Heart right ventricle (tissue), 16 donors: ENCODE results near the gene MAP2K1. TPM values are rescaled to one million over a fixed set of nuclear protein-coding genes. Genes with fewer than 3 reads are reported as not detected.

ENCODE experiments used
- ATAC-seq, 8 donors: fragments of 200-7000 bp; cut with Tn5 transposase; one replicate each; pipeline ENCODE4 v1.9.1; 2020; ENCODE audit warnings: mild to moderate bottlenecking in 8 of 8, moderate library complexity in 8 of 8, moderate number of reproducible peaks in 1 of 8
- DNase-seq, 2 donors: peaks; one replicate each; pipeline ENCODE4 v3.0.0-alpha.2; 2020
- H3K27ac ChIP-seq, 10 donors: fragments of 200-600 bp; sonication (generic) in 2 of 10; one replicate each; pipeline versions ENCODE4 v1.5.0 to v1.8.0; 2020 to 2022; ENCODE audit warnings: mild to moderate bottlenecking in 3 of 10
- H3K27me3 ChIP-seq, 7 donors: fragments of 200-600 bp; one replicate each; pipeline ENCODE4 v1.8.0; 2021 to 2022; ENCODE audit warnings: mild to moderate bottlenecking in 2 of 7
- H3K36me3 ChIP-seq, 9 donors: fragments of 200-600 bp; sonication (generic) in 1 of 9; one replicate each; pipeline versions ENCODE4 v1.5.0 to v1.8.0; 2020 to 2022; ENCODE audit warnings: mild to moderate bottlenecking in 2 of 9
- H3K4me1 ChIP-seq, 9 donors: fragments of 200-600 bp; sonication (generic) in 1 of 9; one replicate each; pipeline versions ENCODE4 v1.5.0 to v1.8.0; 2020 to 2022; ENCODE audit warnings: mild to moderate bottlenecking in 4 of 9
- H3K4me3 ChIP-seq, 10 donors: fragments of 200-600 bp; sonication (generic) in 2 of 10; one replicate each; pipeline versions ENCODE4 v1.5.0 to v1.8.0; 2020 to 2022; ENCODE audit warnings: mild to moderate bottlenecking in 7 of 10, moderate library complexity in 2 of 10
- H3K9me3 ChIP-seq, 11 donors: fragments of 200-600 bp in 10 of 11; sonication (generic) in 2 of 11; one replicate each; pipeline versions ENCODE4 v1.5.0 to v1.8.0; 2013 to 2022; ENCODE audit warnings: mild to moderate bottlenecking in 2 of 11, control low read depth in 1 of 11, moderate library complexity in 1 of 11
- WGBS, 2 donors: extraction: QIAGEN DNeasy Blood & Tissue Kit; methylation state at CpG; one replicate each; pipeline ENCODE4 v1.1.7; 2013; ENCODE audit warnings: inconsistent platforms in 1 of 2; 5-methylcytosine and 5-hydroxymethylcytosine counted together
- intact Hi-C, 10 donors: fragments of 100-400 bp; cut with DNase I; formaldehyde crosslinking; loops; one replicate each; pipeline versions ENCODE4 v1.11.1 to v1.14.2; 2022
- polyA plus RNA-seq, 2 donors: library from polyadenylated mRNA; stranded (reverse); fragments of 200-250 nt; gene quantifications; one replicate each; pipeline ENCODE4 v1.2.3, GENCODE V29; 2013
- total RNA-seq, 10 donors: library from RNA; stranded (reverse); fragmentation: NEBNext Ultra II Directional in 3 of 10; extraction: Animal tissue kit (Norgen Biotek cat#: 25700) in 3 of 10; gene quantifications; one replicate each; pipeline versions ENCODE4 v1.2.1 to v1.2.4, GENCODE V29; 2021 to 2023
- TF ChIP-seq, protein P1 (sequence below), 9 donors: fragments of 200-600 bp; sonication (generic) in 2 of 9; IDR thresholded peaks; one replicate each; pipeline versions ENCODE4 v1.5.0 to v1.8.0; 2021 to 2022; ENCODE audit warnings: antibody characterized with exemption in 9 of 9, mild to moderate bottlenecking in 5 of 9, moderate library complexity in 1 of 9
- donor health status: Arrhythmogenic right ventricular cardiomyopathy.
- donor health status: ischemic (EF 13 %, LVEDD 7.1; RV severe dilation, severe dysfunction).
- donor health status: healthy with polysubstance abuse.
- donor health status: DM: no; HTN: yes; CAD: no.
- donor health status: DM: no; HTN: no; CAD: no.
- donor health status: ischemic (EF 25% LVEDD 6.9; RV normal size, moderate dysfunction).
- donor health status: ischemic (EF 25% LVEDD 5.7; RV mildly dilated, moderate dysfunction).
- donor health status: healthy.
- donor health status: DM: yes; HTN: yes; CAD: no.
- donor health status: Ischemic cardiomyopathy.
- donor health status: ischemic (EF 35%, LVEDD 5.7; RV mildly dilated, moderate dysfunction).
- donor health status: nonischemic (EF 11% LVEDD 7.7; RV severe dilation, severe dysfunction).
- donor health status: DM: yes; HTN: yes; CAD: no.
- donor health status: PGD.
- donor health status: ischemic (EF 29% LVEDD 5.4; RV normal size, mild dysfunction).
- donor health status: nonischemic (EF 23%, LVEDD 6.1; RV moderate dilation, normal function).

Gene MAP2K1
- total and polyA plus RNA-seq, 12 donors = 7.5 to 106 (median 44.7) TPM

DNA sequence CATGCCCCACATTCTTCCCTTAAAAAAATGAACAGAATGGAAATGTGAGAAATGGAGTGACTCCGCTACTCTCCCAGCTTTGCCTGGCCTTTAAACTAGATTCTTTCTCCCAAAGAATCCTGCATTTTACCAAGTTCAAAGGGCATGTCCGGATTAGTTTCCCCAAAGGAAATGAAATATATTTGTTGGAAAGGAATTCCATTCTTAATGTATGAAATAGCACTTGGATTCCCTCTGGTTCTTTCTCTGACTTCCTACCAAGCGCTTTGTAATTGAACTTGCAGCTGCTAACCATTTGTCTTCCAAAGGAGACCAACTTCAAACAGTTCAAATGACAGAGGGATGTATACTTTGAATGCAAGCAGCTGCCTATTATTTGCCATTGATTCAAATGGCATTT, 18.9 kb downstream of the MAP2K1 start:
- ATAC-seq (peak in 3 of 8 donors; percentile 11 to 44 (median 26)), DNase-seq (no peak)
- WGBS, 2 donors = 41 to 48% methylated on average over 3 of the region's 3 CpGs
- Histone ChIP-seq H3K4me1 (peaks cover 9 to 90% (median 50%) of the 10 kb centered on the region in 9 donors), H3K4me3 (peak overlapping the region in 1 of 10 donors; percentile 25), H3K27ac (peak overlapping the region in 8 of 10 donors; percentile 2 to 73 (median 65)), H3K9me3 (no peaks in the 10 kb centered on the region), H3K36me3 (no peaks in the 10 kb centered on the region), H3K27me3 (no peaks in the 10 kb centered on the region)
- intact Hi-C loops = loop anchor here in 1 of 10 donors (10.0 kb wide), 1 partner anchor 79 kb away; no protein-coding TSS in a partner anchor
- TF ChIP-seq, protein P1, sequence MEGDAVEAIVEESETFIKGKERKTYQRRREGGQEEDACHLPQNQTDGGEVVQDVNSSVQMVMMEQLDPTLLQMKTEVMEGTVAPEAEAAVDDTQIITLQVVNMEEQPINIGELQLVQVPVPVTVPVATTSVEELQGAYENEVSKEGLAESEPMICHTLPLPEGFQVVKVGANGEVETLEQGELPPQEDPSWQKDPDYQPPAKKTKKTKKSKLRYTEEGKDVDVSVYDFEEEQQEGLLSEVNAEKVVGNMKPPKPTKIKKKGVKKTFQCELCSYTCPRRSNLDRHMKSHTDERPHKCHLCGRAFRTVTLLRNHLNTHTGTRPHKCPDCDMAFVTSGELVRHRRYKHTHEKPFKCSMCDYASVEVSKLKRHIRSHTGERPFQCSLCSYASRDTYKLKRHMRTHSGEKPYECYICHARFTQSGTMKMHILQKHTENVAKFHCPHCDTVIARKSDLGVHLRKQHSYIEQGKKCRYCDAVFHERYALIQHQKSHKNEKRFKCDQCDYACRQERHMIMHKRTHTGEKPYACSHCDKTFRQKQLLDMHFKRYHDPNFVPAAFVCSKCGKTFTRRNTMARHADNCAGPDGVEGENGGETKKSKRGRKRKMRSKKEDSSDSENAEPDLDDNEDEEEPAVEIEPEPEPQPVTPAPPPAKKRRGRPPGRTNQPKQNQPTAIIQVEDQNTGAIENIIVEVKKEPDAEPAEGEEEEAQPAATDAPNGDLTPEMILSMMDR (IDR thresholded peaks at IDR 0.05) = no peak

DNA sequence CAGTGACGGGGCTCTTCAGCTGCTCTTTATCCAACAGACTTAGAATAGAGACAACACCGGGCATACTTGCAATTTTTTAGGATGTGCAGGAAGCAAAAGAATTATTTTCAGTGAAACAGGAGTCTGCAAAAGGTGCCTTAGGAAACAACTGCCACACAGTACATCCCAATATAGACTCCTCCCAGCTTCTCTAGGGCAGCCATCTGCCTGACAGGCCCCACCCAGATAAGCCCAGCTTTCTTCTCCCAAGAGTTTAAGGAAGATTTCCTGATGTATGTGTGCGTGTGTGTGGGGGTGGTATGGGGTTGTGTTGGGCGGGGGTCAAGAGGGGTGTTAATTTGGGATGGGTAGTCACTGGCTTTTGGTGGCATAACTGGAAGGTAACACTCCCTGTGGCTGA, 21.5 kb downstream of the MAP2K1 start:
- intact Hi-C loops = loop anchor here in 1 of 10 donors (10.0 kb wide), 1 partner anchor 77 kb away; no protein-coding TSS in a partner anchor
- Histone ChIP-seq H3K27me3 (no peaks in the 10 kb centered on the region), H3K4me3 (no peak overlapping the region), H3K36me3 (no peaks in the 10 kb centered on the region), H3K27ac (no peak overlapping the region), H3K9me3 (no peaks in the 10 kb centered on the region), H3K4me1 (peaks cover 9 to 94% (median 62%) of the 10 kb centered on the region in 9 donors)
- DNase-seq (no peak), ATAC-seq (peak in 1 of 8 donors; percentile 5)
- TF ChIP-seq, protein P1 (IDR thresholded peaks at IDR 0.05) = no peak
- 83 to 97% methylated on average over 4 of the region's 4 CpGs for WGBS, 2 donors

DNA sequence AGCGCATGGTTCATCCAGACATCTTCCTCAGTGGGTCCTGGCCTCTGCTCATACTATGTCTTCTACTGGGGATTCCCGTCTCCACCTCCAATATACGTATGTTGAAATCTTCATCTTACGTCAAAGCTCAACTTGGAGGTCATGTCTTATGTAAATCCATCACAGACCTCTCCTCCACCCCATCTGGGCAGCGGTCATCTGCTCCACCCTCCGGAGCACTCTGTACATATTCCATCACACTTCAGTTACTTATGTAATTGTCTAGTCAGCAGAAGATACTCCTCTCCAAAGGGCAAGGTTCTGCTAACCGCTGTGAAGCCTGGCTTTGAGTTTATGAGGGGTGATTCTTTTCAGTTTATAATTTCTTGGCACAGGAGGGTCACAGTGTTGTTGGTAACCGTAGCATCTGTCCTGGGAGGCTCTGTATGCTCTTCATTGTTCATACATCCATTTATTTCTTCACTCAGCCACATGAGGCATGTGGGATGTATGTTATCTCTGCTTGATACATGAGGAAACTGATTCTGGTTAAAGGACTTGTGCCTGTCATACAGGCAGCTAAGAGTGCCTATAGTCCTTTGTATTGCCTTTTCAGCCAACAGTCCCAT, 22.1 kb downstream of the MAP2K1 start:
- Histone ChIP-seq H3K36me3 (no peaks in the 10 kb centered on the region), H3K4me1 (peaks cover 9 to 94% (median 60%) of the 10 kb centered on the region in 9 donors), H3K9me3 (no peaks in the 10 kb centered on the region), H3K27ac (no peak overlapping the region), H3K4me3 (no peak overlapping the region), H3K27me3 (no peaks in the 10 kb centered on the region)
- intact Hi-C loops = loop anchor here in 1 of 10 donors (10.0 kb wide), 1 partner anchor 76 kb away; no protein-coding TSS in a partner anchor
- TF ChIP-seq, protein P1 (IDR thresholded peaks at IDR 0.05) = no peak
- DNase-seq (no peak), ATAC-seq (peak in 3 of 8 donors; percentile 48 to 61 (median 50))
- 84% methylated on average over 8 of the region's 8 CpGs for WGBS, 2 donors

DNA sequence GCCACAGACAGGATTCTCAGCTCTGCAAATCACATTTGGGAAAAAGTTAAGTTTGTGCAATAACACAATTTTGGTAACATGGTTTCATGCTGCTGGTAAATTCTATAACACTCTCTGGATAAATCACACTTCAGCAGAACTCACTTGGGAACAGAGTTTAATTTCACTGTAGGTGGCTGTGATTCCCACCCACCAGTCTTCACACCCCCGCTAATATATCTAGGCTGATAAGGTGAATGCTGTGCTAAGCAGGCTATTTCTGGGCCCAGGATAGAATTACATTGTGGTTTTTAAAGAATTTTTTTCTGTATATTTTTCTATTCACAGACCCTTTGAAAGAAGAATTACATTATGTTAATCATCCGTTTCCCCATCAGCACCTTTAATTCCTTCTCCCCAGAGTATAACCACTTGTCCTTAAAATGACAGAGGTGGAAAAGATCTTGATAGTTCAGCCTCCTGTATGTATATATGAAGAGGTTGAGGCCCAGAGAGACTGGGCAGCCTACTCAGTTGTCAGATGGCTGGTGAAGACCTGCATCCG, 22.9 kb downstream of the MAP2K1 start:
- 63 to 75% methylated on average over 3 of the region's 3 CpGs for WGBS, 2 donors
- H3K27me3 ChIP-seq = no peaks in the 10 kb centered on the region
- peaks cover 0 to 7% (median 0%) of the 10 kb centered on the region in 11 donors for H3K9me3 ChIP-seq
- intact Hi-C loops = loop anchor here in 1 of 10 donors (10.0 kb wide), 1 partner anchor 75 kb away; no protein-coding TSS in a partner anchor
- H3K4me3 ChIP-seq = no peak overlapping the region
- peaks cover 4 to 85% (median 51%) of the 10 kb centered on the region in 9 donors for H3K4me1 ChIP-seq
- TF ChIP-seq, protein P1 (IDR thresholded peaks at IDR 0.05) = no peak
- H3K27ac ChIP-seq = no peak overlapping the region
- H3K36me3 ChIP-seq = peaks cover 0 to 4% (median 0%) of the 10 kb centered on the region in 9 donors
- no peak for ATAC-seq
- DNase-seq = no peak
